GM12872 (cell line): Measurements from ENCODE around the gene COX10.
"Not testable (repeated sequence)": the region's sequence is repeated elsewhere in the genome, so short reads cannot be mapped to it uniquely, and the experiment has no call there.

Experiments used
- TF ChIP-seq, protein P1 (sequence below): IDR thresholded peaks from 3 replicates; pipeline ENCODE4 v1.5.1; 2011; ENCODE audit warnings: low read depth, mild to moderate bottlenecking, low read length, moderate library complexity; ENCODE audit not compliant: insufficient read depth

The COX10 gene

DNA sequence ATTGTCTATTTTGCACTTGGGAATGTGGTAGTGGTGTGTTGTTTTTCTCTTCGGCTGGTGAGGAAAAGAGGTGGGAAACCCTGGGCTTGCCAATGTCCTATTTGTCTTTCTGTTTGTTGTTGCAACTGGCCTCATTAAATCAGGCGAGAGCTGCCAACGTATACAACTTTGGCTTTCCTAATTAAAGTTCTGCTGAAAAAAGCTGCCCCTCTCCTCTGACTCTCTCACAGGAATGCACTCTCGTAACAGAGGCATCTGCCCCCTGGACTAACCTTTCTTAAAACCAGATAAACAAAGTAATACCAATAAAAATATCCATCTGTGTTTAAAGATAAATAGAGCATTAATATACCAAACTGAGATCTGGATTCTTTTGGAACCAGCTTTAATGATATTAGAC lies 159.6 kb downstream of the COX10 start:
- TF ChIP-seq, protein P1, sequence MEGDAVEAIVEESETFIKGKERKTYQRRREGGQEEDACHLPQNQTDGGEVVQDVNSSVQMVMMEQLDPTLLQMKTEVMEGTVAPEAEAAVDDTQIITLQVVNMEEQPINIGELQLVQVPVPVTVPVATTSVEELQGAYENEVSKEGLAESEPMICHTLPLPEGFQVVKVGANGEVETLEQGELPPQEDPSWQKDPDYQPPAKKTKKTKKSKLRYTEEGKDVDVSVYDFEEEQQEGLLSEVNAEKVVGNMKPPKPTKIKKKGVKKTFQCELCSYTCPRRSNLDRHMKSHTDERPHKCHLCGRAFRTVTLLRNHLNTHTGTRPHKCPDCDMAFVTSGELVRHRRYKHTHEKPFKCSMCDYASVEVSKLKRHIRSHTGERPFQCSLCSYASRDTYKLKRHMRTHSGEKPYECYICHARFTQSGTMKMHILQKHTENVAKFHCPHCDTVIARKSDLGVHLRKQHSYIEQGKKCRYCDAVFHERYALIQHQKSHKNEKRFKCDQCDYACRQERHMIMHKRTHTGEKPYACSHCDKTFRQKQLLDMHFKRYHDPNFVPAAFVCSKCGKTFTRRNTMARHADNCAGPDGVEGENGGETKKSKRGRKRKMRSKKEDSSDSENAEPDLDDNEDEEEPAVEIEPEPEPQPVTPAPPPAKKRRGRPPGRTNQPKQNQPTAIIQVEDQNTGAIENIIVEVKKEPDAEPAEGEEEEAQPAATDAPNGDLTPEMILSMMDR: no peak

DNA sequence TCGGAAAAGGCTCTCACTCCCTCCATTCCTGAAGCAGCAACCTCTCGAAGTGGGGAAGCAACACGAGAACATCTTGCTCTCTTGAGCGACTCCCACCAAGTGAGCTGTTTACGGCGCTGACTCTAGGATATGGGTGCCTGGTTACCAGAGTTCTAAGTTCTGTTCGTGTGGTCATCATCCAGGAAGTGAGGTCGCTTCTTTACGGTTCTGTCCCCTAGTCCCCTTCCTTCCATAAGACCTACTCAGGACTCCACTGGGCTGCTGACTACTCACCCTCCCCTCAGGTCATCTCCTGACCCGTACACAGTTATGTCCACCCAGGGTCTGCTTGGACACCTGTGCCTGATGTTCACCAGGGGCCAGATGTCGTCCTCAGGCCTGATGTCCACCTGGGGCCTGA lies 167.5 kb downstream of the COX10 start, which contains the start of gene CDRT15:
Gene CDRT15, minus strand, starts transcription at position 101 of the 400 bp plus-strand sequence. Its CDS starts 29 bp downstream, at position 72.
- TF ChIP-seq, protein P1: not testable (repeated sequence)

DNA sequence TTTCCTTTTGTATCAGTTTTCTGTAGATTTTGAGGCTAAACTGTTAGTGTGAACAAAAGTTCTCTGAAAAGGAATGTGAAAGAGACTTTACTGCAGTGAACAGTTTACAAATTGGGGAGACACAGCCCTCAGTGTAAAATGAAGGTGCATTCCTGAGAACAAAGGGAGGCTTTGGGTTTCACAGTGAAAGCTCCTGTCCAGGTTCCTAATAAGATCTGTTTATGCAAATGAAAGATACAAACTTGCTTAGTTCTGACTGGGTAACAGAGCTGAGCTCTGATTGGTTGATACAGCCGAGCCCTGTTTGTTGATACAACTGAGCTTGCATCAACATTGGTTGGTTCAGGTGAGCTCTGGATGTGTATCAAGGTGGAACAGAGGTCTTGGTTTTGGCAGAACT lies 175.7 kb downstream of the COX10 start:
- TF ChIP-seq, protein P1: no peak

DNA sequence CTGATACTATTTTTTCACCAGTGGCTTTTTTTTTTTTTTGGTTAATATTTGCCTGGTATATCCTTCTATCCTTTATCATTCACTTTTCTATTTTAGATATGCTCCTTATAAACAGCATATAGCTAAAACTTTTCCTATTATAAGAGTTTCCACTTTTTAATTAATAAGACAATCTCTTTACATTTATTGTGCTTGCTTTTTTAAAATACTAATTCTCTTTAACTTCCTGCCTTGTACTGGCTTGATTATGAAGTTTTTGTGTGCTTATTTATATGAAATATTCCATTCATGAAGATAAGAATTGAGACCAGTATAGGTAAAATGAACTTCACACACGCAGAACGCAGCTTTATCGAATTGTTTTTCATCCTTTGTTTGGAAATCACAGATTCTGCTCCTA lies 176.3 kb downstream of the COX10 start:
- TF ChIP-seq, protein P1: no peak
